Left renal pelvis (tissue), 4 donors: Measurements from ENCODE around the gene ZMYND15. TPM values are rescaled to one million over a fixed set of nuclear protein-coding genes. Genes with fewer than 3 reads are reported as not detected.

Experiments used
- DNase-seq, 4 donors: peaks; one replicate each; pipeline ENCODE4 v3.0.0-alpha.2; 2013; ENCODE audit warnings: low read depth in 4 of 4, low spot score in 3 of 4
- polyA plus RNA-seq, 4 donors: library from polyadenylated mRNA; unstranded; fragments of 120-200 nt; gene quantifications; one replicate each; pipeline ENCODE4 v1.2.1, GENCODE V29; 2013; ENCODE audit not compliant: insufficient read length in 4 of 4

Gene ZMYND15
- polyA plus RNA-seq, 4 donors, result 0.37 to 0.85 (median 0.58) TPM

GRCh38 chr17:4741544-4741943 is 1.9 kb downstream of the ZMYND15 start:
- no peak for DNase-seq

- DNase-seq, result no peak
These were observed 2.5 kb downstream of the ZMYND15 start for GRCh38 chr17:4742133-4742532.

GRCh38 chr17:4742629-4743028 is 3.0 kb downstream of the ZMYND15 start:
- DNase-seq, result no peak

- no peak for DNase-seq
These were observed 3.6 kb downstream of the ZMYND15 start for GRCh38 chr17:4743216-4743615.

- DNase-seq, result no peak
These were observed 4.3 kb downstream of the ZMYND15 start for GRCh38 chr17:4743898-4744297.

- no peak for DNase-seq
These were observed 5.7 kb downstream of the ZMYND15 start for GRCh38 chr17:4744999-4745969.

- no peak for DNase-seq
These were observed 8.2 kb downstream of the ZMYND15 start for GRCh38 chr17:4747847-4748246.

- no peak for DNase-seq
These were observed 9.1 kb downstream of the ZMYND15 start for GRCh38 chr17:4748686-4749085.

- no peak for DNase-seq
These were observed 11.0 kb downstream of the ZMYND15 start for GRCh38 chr17:4750606-4751005.

GRCh38 chr17:4751932-4752331 is 12.3 kb downstream of the ZMYND15 start:
- no peak for DNase-seq

- no peak for DNase-seq
These were observed 13.8 kb downstream of the ZMYND15 start for GRCh38 chr17:4753392-4753791.

- DNase-seq, result no peak
These were observed 20.2 kb downstream of the ZMYND15 start for GRCh38 chr17:4759776-4760236.

- DNase-seq, result no peak
These were observed 25.0 kb downstream of the ZMYND15 start for GRCh38 chr17:4764595-4764994.

- no peak for DNase-seq
These were observed 26.6 kb downstream of the ZMYND15 start for GRCh38 chr17:4766201-4766600.

GRCh38 chr17:4766723-4767122 is 27.1 kb downstream of the ZMYND15 start:
- no peak for DNase-seq

GRCh38 chr17:4768298-4768697 is 28.7 kb downstream of the ZMYND15 start:
- no peak for DNase-seq

- no peak for DNase-seq
These were observed 30.0 kb downstream of the ZMYND15 start for GRCh38 chr17:4769628-4770027.

- no peak for DNase-seq
These were observed 32.0 kb downstream of the ZMYND15 start, which contains the start of gene TM4SF5 for GRCh38 chr17:4771519-4772234. TM4SF5 (plus strand) TSS chr17:4771886; CDS start chr17:4771923, 37 bp downstream.

GRCh38 chr17:4772235-4772613 is 32.6 kb downstream of the ZMYND15 start:
- no peak for DNase-seq

- DNase-seq, result no peak
These were observed 38.5 kb downstream of the ZMYND15 start for GRCh38 chr17:4777969-4778760.
